Measurements from ENCODE around the gene EXT2.

DNA sequence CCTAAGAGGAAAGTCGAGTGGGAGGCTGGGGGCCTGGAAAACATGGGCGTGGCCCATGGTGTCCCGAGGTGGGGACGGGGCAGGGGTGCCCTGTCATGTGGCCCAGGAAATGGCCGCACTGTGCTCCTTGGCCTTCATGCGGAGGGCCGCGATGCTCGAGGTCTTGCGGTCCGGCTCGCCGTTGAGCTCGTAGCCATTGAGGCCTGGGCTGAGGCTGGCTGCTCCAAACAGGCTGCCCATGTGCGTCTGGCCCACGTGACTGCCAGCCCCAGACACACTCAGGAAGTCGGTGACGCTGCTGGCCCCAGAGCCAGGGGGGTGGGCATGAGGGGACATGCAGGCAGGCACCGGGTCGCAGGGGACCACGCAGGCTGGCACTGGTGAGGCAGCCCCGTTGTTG is 169.3 kb downstream of the EXT2 start:
- TF ChIP-seq POLR2AphosphoS5 (IDR thresholded peaks at IDR 0.05) (no peak), EP300 (IDR thresholded peaks at IDR 0.05) (no peak), POLR2A (IDR thresholded peaks at IDR 0.05) (no peak)
- TF ChIP-seq, protein P1, sequence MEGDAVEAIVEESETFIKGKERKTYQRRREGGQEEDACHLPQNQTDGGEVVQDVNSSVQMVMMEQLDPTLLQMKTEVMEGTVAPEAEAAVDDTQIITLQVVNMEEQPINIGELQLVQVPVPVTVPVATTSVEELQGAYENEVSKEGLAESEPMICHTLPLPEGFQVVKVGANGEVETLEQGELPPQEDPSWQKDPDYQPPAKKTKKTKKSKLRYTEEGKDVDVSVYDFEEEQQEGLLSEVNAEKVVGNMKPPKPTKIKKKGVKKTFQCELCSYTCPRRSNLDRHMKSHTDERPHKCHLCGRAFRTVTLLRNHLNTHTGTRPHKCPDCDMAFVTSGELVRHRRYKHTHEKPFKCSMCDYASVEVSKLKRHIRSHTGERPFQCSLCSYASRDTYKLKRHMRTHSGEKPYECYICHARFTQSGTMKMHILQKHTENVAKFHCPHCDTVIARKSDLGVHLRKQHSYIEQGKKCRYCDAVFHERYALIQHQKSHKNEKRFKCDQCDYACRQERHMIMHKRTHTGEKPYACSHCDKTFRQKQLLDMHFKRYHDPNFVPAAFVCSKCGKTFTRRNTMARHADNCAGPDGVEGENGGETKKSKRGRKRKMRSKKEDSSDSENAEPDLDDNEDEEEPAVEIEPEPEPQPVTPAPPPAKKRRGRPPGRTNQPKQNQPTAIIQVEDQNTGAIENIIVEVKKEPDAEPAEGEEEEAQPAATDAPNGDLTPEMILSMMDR (IDR thresholded peaks at IDR 0.05), result no peak
